Measurements from ENCODE around the gene UBE3C. TPM values are rescaled to one million over a fixed set of nuclear protein-coding genes. Genes with fewer than 3 reads are reported as not detected.

The UBE3C gene
- total RNA-seq, 5 donors from 2014 or later (not counting 1 experiment from before 2014, with no cell fraction given): 50.1 to 56.8 (median 55.1) TPM

DNA sequence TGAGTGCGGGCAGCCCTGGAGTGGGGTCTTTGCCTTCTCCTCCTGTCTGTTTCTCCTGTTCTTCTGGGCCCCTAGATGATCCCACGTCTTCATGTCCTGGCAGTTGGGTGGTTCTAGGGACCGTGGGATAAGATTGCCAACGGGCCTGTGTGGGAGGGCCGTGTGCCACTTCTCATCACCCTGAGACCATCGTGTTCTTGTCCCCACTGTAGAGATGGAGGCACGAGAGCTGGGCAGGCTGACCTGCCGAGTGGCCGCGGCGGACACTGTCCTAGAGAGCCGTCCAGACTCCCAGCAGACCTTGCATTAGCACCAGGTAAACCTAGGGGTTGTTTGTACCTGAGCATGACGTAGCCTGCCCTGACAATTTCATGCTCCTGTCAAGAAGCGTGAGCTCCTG lies 18.5 kb upstream of the UBE3C start:
- H3K27me3 Mint-ChIP-seq: peaks cover 4 to 7% of the 10 kb centered on the region in 2 donors
- peaks cover 0 to 6% (median 4%) of the 10 kb centered on the region in 3 donors for H3K9me3 Mint-ChIP-seq
- ATAC-seq (replicated peaks in 1 of 4): no peak
- H3K36me3 Mint-ChIP-seq: no peaks in the 10 kb centered on the region
- 91% methylated on average over 11 of the region's 14 CpGs for WGBS (ENCODE audit: insufficient coverage)
- H3K4me1 Mint-ChIP-seq: no peaks in the 10 kb centered on the region
- ChIA-PET CTCF (interaction anchor here in 1 of 2 donors (0.6 kb wide), 1 partner anchor 50 kb away, joined by 3 read pairs; no protein-coding TSS in a partner anchor), POLR2A (no interaction called here)
- H3K27ac Mint-ChIP-seq: no peak overlapping the region
- no peak for DNase-seq
- Histone ChIP-seq H3K9me3 (no peaks in the 10 kb centered on the region), H3K4me1 (ENCODE audit: control insufficient read depth in 1 of 2, extremely low read depth in 1 of 2, insufficient read depth in 2 of 2, low read length in 2 of 2) (no peaks in the 10 kb centered on the region), H3K27ac (ENCODE audit: low read length) (no peak overlapping the region), H3K27me3 (replicated peaks in 1 of 2; ENCODE audit: control insufficient read depth in 2 of 2, extremely low read depth in 1 of 2, insufficient read depth in 2 of 2, low read length in 1 of 2) (peaks cover 0 to 18% of the 10 kb centered on the region in 2 experiments), H3K4me3 (ENCODE audit: control insufficient read depth in 1 of 2, extremely low read depth in 1 of 2, low read length in 1 of 2) (no peak overlapping the region), H3K36me3 (ENCODE audit: control insufficient read depth in 2 of 2, extremely low read depth in 1 of 2, insufficient read depth in 1 of 2, low read length in 1 of 2) (no peaks in the 10 kb centered on the region)
- no peak overlapping the region for H3K4me3 Mint-ChIP-seq

DNA sequence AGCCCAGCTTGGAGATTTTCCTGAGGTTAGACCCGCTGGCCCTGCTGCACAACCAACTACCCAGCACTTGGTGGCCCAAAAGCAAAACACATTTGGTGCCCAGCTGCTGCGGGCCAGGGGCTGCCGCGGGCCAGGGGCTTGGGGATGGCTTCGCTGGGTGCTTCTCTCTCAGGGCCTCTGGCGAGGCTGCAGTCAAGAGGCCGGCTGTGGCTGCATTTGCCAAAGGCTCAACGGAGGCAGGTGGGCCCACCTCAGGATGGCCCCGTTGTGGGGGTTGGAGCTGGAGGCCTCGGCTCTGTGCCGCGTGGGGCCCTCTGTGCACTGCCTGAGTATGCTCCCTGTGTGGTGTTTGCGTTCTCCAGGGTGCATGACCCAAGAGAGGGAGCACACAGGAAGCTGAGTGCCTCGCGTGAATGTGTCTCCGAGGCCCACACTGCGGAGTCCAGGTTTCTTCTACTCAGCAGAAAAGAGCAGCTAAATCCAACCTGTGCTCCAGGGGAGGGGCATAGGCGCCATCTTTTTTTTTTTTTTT lies 17.5 kb upstream of the UBE3C start:
- ATAC-seq (replicated peaks in 1 of 4): no peak
- H3K36me3 Mint-ChIP-seq: no peaks in the 10 kb centered on the region
- H3K4me3 Mint-ChIP-seq: no peak overlapping the region
- H3K4me1 Mint-ChIP-seq: no peaks in the 10 kb centered on the region
- H3K4me1 ChIP-seq (ENCODE audit: control insufficient read depth in 1 of 2, extremely low read depth in 1 of 2, insufficient read depth in 2 of 2, low read length in 2 of 2): no peaks in the 10 kb centered on the region
- peaks cover 2 to 7% of the 10 kb centered on the region in 2 donors for H3K27me3 Mint-ChIP-seq
- ChIA-PET CTCF (no interaction called here), POLR2A (no interaction called here)
- no peaks in the 10 kb centered on the region for H3K9me3 ChIP-seq
- H3K27ac ChIP-seq (ENCODE audit: low read length): no peak overlapping the region
- peaks cover 0 to 15% of the 10 kb centered on the region in 2 experiments for H3K27me3 ChIP-seq (replicated peaks in 1 of 2; ENCODE audit: control insufficient read depth in 2 of 2, extremely low read depth in 1 of 2, insufficient read depth in 2 of 2, low read length in 1 of 2)
- no peak overlapping the region for H3K27ac Mint-ChIP-seq
- no peak for DNase-seq
- peaks cover 0 to 6% (median 4%) of the 10 kb centered on the region in 3 donors for H3K9me3 Mint-ChIP-seq
- no peak overlapping the region for H3K4me3 ChIP-seq (ENCODE audit: control insufficient read depth in 1 of 2, extremely low read depth in 1 of 2, low read length in 1 of 2)
- H3K36me3 ChIP-seq (ENCODE audit: control insufficient read depth in 2 of 2, extremely low read depth in 1 of 2, insufficient read depth in 1 of 2, low read length in 1 of 2): no peaks in the 10 kb centered on the region
- 98% methylated on average over 12 of the region's 18 CpGs for WGBS (ENCODE audit: insufficient coverage)

DNA sequence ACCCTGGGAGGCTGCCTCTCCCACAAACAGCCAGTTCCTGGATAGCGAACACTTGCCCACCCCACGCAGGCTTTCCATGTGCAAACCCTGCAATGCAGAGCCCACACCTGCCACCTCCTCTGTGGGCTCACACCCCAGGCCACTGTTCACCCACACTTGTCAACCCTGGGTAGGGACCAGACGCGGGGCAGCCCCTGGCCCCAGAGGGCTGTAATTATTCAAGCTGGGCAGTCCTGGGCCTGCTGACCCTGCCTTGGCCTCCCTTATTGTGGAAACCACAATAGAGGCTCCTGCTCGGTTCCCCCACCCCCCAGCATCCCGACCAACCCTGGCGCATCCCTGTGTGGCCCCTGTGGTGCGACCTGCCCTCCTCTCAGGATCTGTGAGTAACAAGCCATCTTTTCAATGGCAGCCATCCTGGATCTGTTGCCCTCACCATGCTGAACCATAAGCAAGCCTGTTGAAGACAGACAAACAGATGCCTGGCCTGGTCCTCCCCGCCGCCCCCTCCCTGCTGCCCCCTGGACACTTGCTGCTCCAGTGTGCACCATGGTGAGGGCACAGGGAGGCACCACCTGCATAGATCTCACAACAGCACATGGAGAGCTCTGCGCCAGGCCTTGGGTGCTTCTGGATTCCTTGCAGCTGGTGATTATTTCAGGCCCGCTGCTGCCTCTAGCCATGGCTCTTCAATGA lies 15.8 kb upstream of the UBE3C start:
- no peak overlapping the region for H3K4me3 Mint-ChIP-seq

DNA sequence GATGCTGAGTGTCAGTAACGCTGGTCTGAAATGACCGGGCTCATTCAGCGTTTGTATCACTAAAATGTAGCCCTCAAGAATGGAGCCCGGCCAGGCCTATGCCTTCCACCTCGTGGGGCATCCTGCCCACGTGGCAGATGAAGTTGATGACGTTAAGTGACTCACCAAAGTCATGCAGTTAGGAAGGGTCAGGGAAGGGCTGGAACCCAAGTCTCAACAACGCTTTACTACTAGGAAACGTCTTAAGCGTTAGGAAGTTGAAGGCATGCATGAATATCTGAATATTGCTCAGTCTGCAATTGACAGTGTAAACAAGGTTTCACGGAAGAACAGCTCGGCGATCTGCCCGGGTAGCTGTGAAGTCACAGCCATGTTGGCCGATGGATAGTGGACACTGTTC lies 14.0 kb upstream of the UBE3C start:
- H3K4me1 ChIP-seq (ENCODE audit: control insufficient read depth in 1 of 2, extremely low read depth in 1 of 2, insufficient read depth in 2 of 2, low read length in 2 of 2): no peaks in the 10 kb centered on the region
- no peaks in the 10 kb centered on the region for H3K36me3 Mint-ChIP-seq
- H3K27me3 ChIP-seq (replicated peaks in 1 of 2; ENCODE audit: control insufficient read depth in 2 of 2, extremely low read depth in 1 of 2, insufficient read depth in 2 of 2, low read length in 1 of 2): peaks cover 0 to 22% of the 10 kb centered on the region in 2 experiments
- H3K27ac Mint-ChIP-seq: no peak overlapping the region
- POLR2A ChIA-PET: no interaction called here
- H3K36me3 ChIP-seq (ENCODE audit: control insufficient read depth in 2 of 2, extremely low read depth in 1 of 2, insufficient read depth in 1 of 2, low read length in 1 of 2): no peaks in the 10 kb centered on the region
- no peak overlapping the region for H3K4me3 Mint-ChIP-seq
- peaks cover 9 to 11% of the 10 kb centered on the region in 2 donors for H3K27me3 Mint-ChIP-seq
- DNase-seq (no peak), ATAC-seq (replicated peaks in 1 of 4) (no peak)
- WGBS (ENCODE audit: insufficient coverage): 79% methylated on average over 7 of the region's 15 CpGs
- no peak overlapping the region for H3K27ac ChIP-seq (ENCODE audit: low read length)
- H3K9me3 Mint-ChIP-seq: no peaks in the 10 kb centered on the region
- no peak overlapping the region for H3K4me3 ChIP-seq (ENCODE audit: control insufficient read depth in 1 of 2, extremely low read depth in 1 of 2, low read length in 1 of 2)
- no peaks in the 10 kb centered on the region for H3K4me1 Mint-ChIP-seq
- no peaks in the 10 kb centered on the region for H3K9me3 ChIP-seq
- CTCF ChIA-PET: interaction anchor here in 1 of 2 donors (0.6 kb wide), 2 partner anchors 94 to 214 kb away, joined by 3 to 8 read pairs; no protein-coding TSS in a partner anchor

More for the DNA sequence above, 15.8 kb upstream of the UBE3C start:
- Mint-ChIP-seq H3K27me3 (peaks cover 3 to 7% of the 10 kb centered on the region in 2 donors), H3K9me3 (peaks cover 0 to under 1% (median under 1%) of the 10 kb centered on the region in 3 donors), H3K27ac (no peak overlapping the region), H3K4me1 (no peaks in the 10 kb centered on the region), H3K36me3 (no peaks in the 10 kb centered on the region)
- 85% methylated on average over 9 of the region's 12 CpGs for WGBS (ENCODE audit: insufficient coverage)
- DNase-seq (no peak), ATAC-seq (replicated peaks in 1 of 4) (no peak)
- H3K36me3 ChIP-seq (ENCODE audit: control insufficient read depth in 2 of 2, extremely low read depth in 1 of 2, insufficient read depth in 1 of 2, low read length in 1 of 2): no peaks in the 10 kb centered on the region
- peaks cover 0 to 15% of the 10 kb centered on the region in 2 experiments for H3K27me3 ChIP-seq (replicated peaks in 1 of 2; ENCODE audit: control insufficient read depth in 2 of 2, extremely low read depth in 1 of 2, insufficient read depth in 2 of 2, low read length in 1 of 2)
- no peak overlapping the region for H3K4me3 ChIP-seq (ENCODE audit: control insufficient read depth in 1 of 2, extremely low read depth in 1 of 2, low read length in 1 of 2)
- no peak overlapping the region for H3K27ac ChIP-seq (ENCODE audit: low read length)
- POLR2A ChIA-PET: no interaction called here
- no peaks in the 10 kb centered on the region for H3K4me1 ChIP-seq (ENCODE audit: control insufficient read depth in 1 of 2, extremely low read depth in 1 of 2, insufficient read depth in 2 of 2, low read length in 2 of 2)
- no peaks in the 10 kb centered on the region for H3K9me3 ChIP-seq
- CTCF ChIA-PET: no interaction called here

DNA sequence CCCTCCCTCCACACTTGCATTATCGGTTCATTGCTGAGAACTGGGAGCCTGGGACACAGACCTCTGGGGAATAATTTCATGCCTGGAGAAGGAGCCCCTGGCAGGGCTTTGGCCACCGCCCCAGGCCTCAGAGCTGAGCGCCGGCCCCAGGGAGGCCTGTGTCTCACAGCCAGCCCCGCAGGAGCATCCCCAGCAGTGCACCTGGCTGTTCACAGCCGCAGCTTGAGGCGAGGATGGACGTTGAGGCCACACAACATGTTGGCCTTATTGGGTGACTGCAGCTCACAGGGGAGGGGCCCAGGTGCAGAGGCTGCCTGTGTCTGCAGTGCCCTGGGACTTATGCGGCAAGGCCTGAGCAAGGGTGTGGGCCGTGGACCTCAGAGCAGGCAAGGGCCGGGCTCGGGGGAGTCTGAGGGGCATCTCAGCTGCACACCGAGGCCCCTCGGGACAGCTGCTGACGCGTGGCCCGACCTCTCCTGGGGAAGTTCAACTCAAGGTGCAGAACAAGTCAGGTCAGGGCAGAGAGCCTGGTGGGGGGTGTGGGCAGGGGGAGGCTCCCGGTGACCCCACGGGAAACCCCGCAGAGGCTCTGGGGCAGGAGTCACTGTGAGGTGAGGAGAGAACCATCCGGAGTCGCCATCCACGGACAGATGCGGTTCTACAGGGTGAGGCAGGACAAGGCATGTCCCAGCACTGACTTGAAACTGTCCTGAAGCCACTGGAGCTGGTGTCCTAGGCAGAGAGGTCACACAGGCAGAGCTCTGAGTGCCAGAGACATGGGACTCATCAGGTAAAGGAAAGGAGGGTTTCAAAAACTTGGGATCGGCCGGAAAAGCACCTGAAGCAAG lies 13.1 kb upstream of the UBE3C start:
- Mint-ChIP-seq H3K4me1 (no peaks in the 10 kb centered on the region), H3K36me3 (no peaks in the 10 kb centered on the region), H3K9me3 (no peaks in the 10 kb centered on the region), H3K27ac (no peak overlapping the region), H3K27me3 (peaks cover 6 to 15% of the 10 kb centered on the region in 2 donors), H3K4me3 (no peak overlapping the region)
- Histone ChIP-seq H3K4me3 (ENCODE audit: control insufficient read depth in 1 of 2, extremely low read depth in 1 of 2, low read length in 1 of 2) (no peak overlapping the region), H3K27ac (ENCODE audit: low read length) (no peak overlapping the region), H3K9me3 (no peaks in the 10 kb centered on the region), H3K36me3 (ENCODE audit: control insufficient read depth in 2 of 2, extremely low read depth in 1 of 2, insufficient read depth in 1 of 2, low read length in 1 of 2) (no peaks in the 10 kb centered on the region), H3K27me3 (replicated peaks in 1 of 2; ENCODE audit: control insufficient read depth in 2 of 2, extremely low read depth in 1 of 2, insufficient read depth in 2 of 2, low read length in 1 of 2) (peaks cover 0 to 28% of the 10 kb centered on the region in 2 experiments), H3K4me1 (ENCODE audit: control insufficient read depth in 1 of 2, extremely low read depth in 1 of 2, insufficient read depth in 2 of 2, low read length in 2 of 2) (no peaks in the 10 kb centered on the region)
- no peak for ATAC-seq (replicated peaks in 1 of 4)
- ChIA-PET POLR2A (no interaction called here), CTCF (no interaction called here)
- DNase-seq: no peak
- WGBS (ENCODE audit: insufficient coverage): 92% methylated on average over 26 of the region's 26 CpGs

DNA sequence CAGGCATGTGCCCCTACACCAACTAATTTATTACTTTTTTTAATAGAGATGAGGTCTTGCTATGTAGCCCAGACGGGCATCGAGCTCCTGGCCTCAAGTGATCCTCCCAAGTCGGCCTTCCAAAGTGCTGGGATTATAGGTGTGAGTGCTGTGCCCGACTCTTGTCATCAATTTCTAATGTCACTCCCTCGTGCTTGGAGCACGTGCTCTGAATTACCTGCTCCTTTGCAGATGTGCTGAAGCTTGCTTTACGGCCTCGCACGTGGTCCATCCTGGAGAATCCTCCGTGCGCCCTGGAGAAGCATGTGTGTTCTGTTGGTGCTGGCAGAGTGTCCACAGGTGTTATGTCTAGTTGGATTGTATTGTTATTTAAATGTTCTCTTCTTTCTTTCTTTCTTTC lies 11.8 kb upstream of the UBE3C start:
- no peaks in the 10 kb centered on the region for H3K4me1 Mint-ChIP-seq
- Histone ChIP-seq H3K9me3 (no peaks in the 10 kb centered on the region), H3K4me3 (ENCODE audit: control insufficient read depth in 1 of 2, extremely low read depth in 1 of 2, low read length in 1 of 2) (no peak overlapping the region), H3K36me3 (ENCODE audit: control insufficient read depth in 2 of 2, extremely low read depth in 1 of 2, insufficient read depth in 1 of 2, low read length in 1 of 2) (no peaks in the 10 kb centered on the region), H3K4me1 (ENCODE audit: control insufficient read depth in 1 of 2, extremely low read depth in 1 of 2, insufficient read depth in 2 of 2, low read length in 2 of 2) (no peaks in the 10 kb centered on the region), H3K27me3 (replicated peaks in 1 of 2; ENCODE audit: control insufficient read depth in 2 of 2, extremely low read depth in 1 of 2, insufficient read depth in 2 of 2, low read length in 1 of 2) (peaks cover 0 to 29% of the 10 kb centered on the region in 2 experiments), H3K27ac (ENCODE audit: low read length) (no peak overlapping the region)
- H3K36me3 Mint-ChIP-seq: no peaks in the 10 kb centered on the region
- no peak for DNase-seq
- ATAC-seq (replicated peaks in 1 of 4): no peak
- H3K27ac Mint-ChIP-seq: no peak overlapping the region
- ChIA-PET CTCF (interaction anchor here (0.6 kb wide), 2 partner anchors 25 to 271 kb away, joined by 3 to 4 read pairs; no protein-coding TSS in a partner anchor), POLR2A (no interaction called here)
- H3K9me3 Mint-ChIP-seq: no peaks in the 10 kb centered on the region
- H3K27me3 Mint-ChIP-seq: peaks cover 10 to 19% of the 10 kb centered on the region in 2 donors
- WGBS (ENCODE audit: insufficient coverage): 100% methylated on average over 3 of the region's 11 CpGs
- no peak overlapping the region for H3K4me3 Mint-ChIP-seq

Measured in T-cell (primary cell).